ENCODE data around the gene BICC1. TPM values are rescaled to one million over a fixed set of nuclear protein-coding genes. Genes with fewer than 3 reads are reported as not detected.

BICC1 gene
- total and polyA plus RNA-seq, 2 of the 13 experiments (the other 11 are each of a cell fraction or from before 2014, with no cell fraction given): 0.18 to 1.5 TPM

DNA sequence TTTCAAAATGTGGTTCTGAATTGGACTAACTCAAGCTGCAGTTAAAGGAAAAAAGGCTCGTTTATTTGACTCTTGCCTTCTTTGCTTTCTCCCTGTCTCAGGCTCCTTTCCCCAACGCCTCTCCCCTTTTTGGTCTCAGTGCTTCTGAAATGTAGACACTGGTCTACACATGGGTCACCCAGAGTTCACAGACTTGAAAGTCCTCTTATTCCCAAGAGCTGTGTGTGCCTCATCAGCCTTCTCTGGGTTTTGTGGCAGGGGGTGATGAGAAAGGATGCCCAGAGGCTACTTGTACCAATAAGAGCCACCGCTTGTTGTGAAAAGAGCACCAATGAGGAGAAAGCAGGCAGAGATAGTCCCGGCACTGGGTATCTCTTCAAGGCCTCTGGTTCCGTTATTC is 125.7 kb downstream of the BICC1 start:
- H3K4me1 ChIP-seq (ENCODE audit: insufficient read depth, low read length): peaks cover 33% of the 10 kb centered on the region
- H3K4me2 ChIP-seq (ENCODE audit: low read depth, low read length): no peak overlapping the region
- DNase-seq (ENCODE audit: low spot score): no peak
- TF ChIP-seq ZNF614 (CRISPR knock-in tag; IDR thresholded peaks at IDR 0.05; ENCODE audit: borderline replicate concordance): no peak
- TF ChIP-seq MIER2 (CRISPR knock-in tag; IDR thresholded peaks at IDR 0.05): no peak
- no peak for TF ChIP-seq CBX1 (IDR thresholded peaks at IDR 0.05; ENCODE audit: low read depth)
- TF ChIP-seq, protein P1, sequence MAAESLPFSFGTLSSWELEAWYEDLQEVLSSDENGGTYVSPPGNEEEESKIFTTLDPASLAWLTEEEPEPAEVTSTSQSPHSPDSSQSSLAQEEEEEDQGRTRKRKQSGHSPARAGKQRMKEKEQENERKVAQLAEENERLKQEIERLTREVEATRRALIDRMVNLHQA (CRISPR knock-in tag; IDR thresholded peaks at IDR 0.05): no peak
- TF ChIP-seq ZBTB8A (CRISPR knock-in tag; IDR thresholded peaks at IDR 0.05; ENCODE audit: borderline replicate concordance, low read depth): no peak
- no peak for TF ChIP-seq HOXA5 (CRISPR knock-in tag; IDR thresholded peaks at IDR 0.05)
- no peak for TF ChIP-seq PPARG (CRISPR knock-in tag; conservative IDR thresholded peaks at IDR 0.05)
- no peak for TF ChIP-seq ZFP36 (IDR thresholded peaks at IDR 0.05; ENCODE audit: borderline replicate concordance, low read depth, low read length, partially characterized antibody)
- no peak for TF ChIP-seq ZNF674 (CRISPR knock-in tag; IDR thresholded peaks at IDR 0.05; ENCODE audit: low read depth)
- no peak for TF ChIP-seq ZNF775 (CRISPR knock-in tag; IDR thresholded peaks at IDR 0.05; ENCODE audit: borderline replicate concordance)
- no peaks in the 10 kb centered on the region for H3K79me2 ChIP-seq (ENCODE audit: insufficient read depth, low read length)
- H3K27ac ChIP-seq (ENCODE audit: extremely low read length, insufficient read depth, low read length): no peak overlapping the region
- H3K27me3 ChIP-seq (ENCODE audit: control insufficient read depth in 1 of 2, insufficient read depth in 2 of 2, low read length in 2 of 2): no peaks in the 10 kb centered on the region
- BruUV-seq (replicated peaks): no TSS peak
- no peaks in the 10 kb centered on the region for H4K20me1 ChIP-seq (ENCODE audit: insufficient read depth, low read length)
- no peak overlapping the region for H3K4me3 ChIP-seq (replicated peaks in 1 of 3; ENCODE audit: insufficient read depth in 1 of 3, low read depth in 2 of 3, low read length in 3 of 3)
- no peaks in the 10 kb centered on the region for H3K9me3 ChIP-seq (ENCODE audit: low read length)
- in situ Hi-C loops (cut with HindIII; ENCODE audit: extremely low pct_ligation_motif_present, low pct_unique_long_range_greater_than_20kb) (loop anchor here (5.0 kb wide), 1 partner anchor 106 kb away; no protein-coding TSS in a partner anchor), intact Hi-C loops (cut with micrococcal nuclease; ENCODE audit: unreplicated experiment) (no loop called here)
- ChIA-PET CTCF (ENCODE audit: low intra/inter-chr PET ratio, low total read pairs) (no interaction called here), POLR2A (no interaction called here)
- WGBS (ENCODE audit: low lambda C conversion rate): 83% methylated on average over 5 of the region's 5 CpGs
- no peak overlapping the region for H2AFZ ChIP-seq (ENCODE audit: low read length)
- H3K9ac ChIP-seq (ENCODE audit: insufficient read depth, low read depth, low read length): no peak overlapping the region
- ATAC-seq: no peak
- no peak for FAIRE-seq
- no peaks in the 10 kb centered on the region for H3K36me3 ChIP-seq (replicated peaks in 1 of 2; ENCODE audit: control insufficient read depth in 1 of 2, insufficient read depth in 2 of 2, low read length in 2 of 2)
